A549 treated with ZK216348 at 1 μM for 4 hours (cell line): ENCODE data around the gene RNPS1. TPM values are rescaled to one million over a fixed set of nuclear protein-coding genes. Genes with fewer than 3 reads are reported as not detected.

Experiments used
- total RNA-seq: library from RNA; stranded (reverse); fragments of 200-300 nt; extraction: Qiagen RNA extraction; gene quantifications from 5 replicates; pipeline ENCODE4 v1.2.3, GENCODE V29; 2022; ENCODE audit warnings: low read depth

The RNPS1 gene, protein sequence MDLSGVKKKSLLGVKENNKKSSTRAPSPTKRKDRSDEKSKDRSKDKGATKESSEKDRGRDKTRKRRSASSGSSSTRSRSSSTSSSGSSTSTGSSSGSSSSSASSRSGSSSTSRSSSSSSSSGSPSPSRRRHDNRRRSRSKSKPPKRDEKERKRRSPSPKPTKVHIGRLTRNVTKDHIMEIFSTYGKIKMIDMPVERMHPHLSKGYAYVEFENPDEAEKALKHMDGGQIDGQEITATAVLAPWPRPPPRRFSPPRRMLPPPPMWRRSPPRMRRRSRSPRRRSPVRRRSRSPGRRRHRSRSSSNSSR
- 254 to 289 TPM (median 260 TPM) in 5 replicates for total RNA-seq

DNA sequence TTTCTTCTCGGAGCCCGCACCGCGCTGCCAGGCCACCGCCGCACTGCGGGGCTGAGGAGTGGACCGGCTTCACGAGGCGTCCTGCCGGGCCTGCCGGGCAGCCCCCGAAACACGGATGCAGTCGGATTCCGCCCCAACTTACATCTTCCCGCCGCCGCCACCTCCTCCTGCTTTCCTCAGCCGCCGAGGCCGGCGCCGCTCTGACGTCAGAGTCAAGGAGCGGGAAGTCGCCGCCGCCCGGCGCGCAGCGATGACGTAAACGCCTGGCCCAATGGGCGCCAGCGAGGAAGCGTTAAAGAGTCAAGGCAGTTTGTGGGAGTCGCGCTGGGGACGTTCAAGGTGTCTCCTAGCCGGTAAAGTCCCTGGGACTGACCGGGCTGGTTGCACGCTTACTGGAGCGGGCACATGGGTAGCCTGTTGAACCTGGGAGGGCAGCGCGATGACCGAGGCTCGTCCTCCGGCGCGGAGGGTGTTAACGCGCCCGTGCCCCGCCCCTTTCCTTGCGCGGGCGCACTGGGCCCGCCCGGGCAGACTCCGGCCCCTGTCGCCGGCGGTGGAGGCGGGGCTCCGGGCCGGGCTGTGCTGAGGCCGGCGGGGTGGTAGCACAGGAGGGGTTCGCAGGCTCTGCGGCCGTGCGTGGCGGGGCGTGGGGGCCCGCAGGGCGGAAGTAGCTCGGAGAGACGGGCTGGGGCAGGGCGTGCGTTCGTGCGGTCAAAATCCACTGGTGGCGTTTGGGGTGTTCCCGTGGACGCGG lies at the start of gene RNPS1:
Gene RNPS1, minus strand, starts transcription at position 214 of the 754 bp plus-strand sequence. CDS start 3,483 bp downstream, outside the sequence.

GRCh38 chr16:2251296-2252111 lies 16.4 kb downstream of the RNPS1 start, which contains the start of gene ECI1:
ECI1 (minus strand) TSS chr16:2251587; CDS start chr16:2251566, 21 bp downstream.

GRCh38 chr16:2236337-2237101 lies 31.4 kb downstream of the RNPS1 start, which contains the start of gene DNASE1L2:
DNASE1L2 (plus strand) TSS chr16:2236444; CDS start chr16:2236817, 373 bp downstream.

DNA sequence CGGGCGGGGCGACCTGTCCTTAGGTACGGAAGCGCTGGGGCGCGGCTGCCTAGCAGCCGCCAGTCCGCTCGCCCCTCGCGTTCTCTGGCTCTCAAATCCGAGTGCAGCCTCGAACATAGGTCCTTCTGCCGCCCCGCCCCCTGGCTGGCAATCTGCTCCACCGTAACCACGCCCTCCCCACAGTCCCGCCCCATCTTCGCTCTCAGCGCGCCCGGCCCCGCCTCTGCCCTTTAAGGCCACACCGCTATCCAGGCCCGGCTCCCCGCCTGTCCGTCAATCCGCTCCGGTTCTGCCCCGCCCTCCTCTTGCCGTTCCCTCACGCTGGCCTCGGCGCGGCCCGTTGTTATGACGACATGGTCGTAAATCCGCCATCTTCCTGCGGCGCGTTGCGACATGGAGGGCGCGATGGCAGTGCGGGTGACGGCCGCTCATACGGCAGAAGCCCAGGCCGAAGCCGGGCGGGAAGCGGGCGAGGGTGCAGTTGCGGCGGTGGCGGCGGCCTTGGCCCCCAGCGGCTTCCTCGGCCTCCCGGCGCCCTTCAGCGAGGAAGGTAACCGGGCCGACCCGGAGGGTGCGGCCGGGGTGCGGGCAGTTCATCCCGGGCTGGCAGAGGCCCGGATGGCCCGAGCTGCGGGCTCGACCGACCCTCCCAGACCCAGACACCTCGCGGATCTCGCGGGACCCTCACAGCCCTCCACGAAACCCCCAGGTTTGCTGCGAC lies 44.5 kb downstream of the RNPS1 start, which contains the start of gene E4F1:
Gene E4F1, plus strand, starts transcription at position 371 of the 721 bp plus-strand sequence. Its CDS starts 23 bp downstream, at position 394.

GRCh38 chr16:2214719-2214968 lies 53.3 kb downstream of the RNPS1 start, which contains the start of gene PGP:
PGP (minus strand) TSS chr16:2214840; CDS start chr16:2214777, 63 bp downstream.

GRCh38 chr16:2210386-2211365 lies 57.2 kb downstream of the RNPS1 start, which contains the start of gene BRICD5:
BRICD5 (minus strand) TSS chr16:2210863; CDS start chr16:2210833, 30 bp downstream.

DNA sequence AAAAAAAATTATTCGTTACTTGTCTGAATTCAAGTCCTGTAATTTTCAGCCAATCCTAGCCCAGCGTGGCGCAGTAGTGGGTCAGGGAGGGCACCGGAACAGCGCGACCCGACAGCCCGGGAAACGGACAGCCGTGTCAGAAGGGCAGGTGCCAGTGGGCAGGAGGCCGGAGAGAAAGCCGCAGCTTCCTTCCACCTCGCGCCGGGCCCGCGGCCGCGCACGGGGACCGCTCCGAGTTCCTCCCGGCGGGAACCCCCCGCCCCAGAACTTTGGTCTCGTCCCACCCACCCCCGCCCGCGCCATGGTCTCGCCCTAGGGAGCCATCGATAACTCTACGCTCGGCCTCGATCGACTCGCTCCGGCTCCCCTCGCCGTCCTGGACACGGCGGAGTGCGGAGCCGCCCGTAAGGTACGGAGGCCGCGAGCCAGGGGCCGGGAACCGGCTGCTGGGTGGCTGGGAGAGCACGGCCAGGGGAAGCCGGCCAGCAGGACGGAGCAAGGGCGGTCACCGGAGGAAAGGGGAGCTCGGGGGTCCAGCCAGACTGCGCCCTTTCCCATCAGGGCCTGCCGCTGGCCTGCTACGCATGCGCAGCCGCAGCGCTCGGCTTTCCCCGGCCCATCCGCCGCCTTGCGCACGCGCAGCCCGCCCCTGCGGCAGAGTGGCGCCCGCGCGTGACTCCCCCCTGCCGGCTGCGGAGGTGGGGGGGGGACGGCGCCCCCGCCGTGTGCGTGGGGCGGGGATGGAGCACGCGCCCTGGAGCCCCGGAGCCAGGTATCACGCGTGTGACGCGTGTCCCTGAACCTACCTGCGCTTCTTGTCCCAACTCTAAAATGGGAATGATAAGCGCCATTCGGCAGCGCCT lies 62.6 kb downstream of the RNPS1 start, which contains the start of gene MLST8:
Gene MLST8, plus strand, starts transcription at position 351 of the 863 bp plus-strand sequence. CDS start 632 bp downstream, outside the sequence.

Other genes starting within 250 kb of the RNPS1 start
- gene NPW, start 248.3 kb downstream of the RNPS1 start, total RNA-seq: 0.65 to 1.6 TPM (median 1.1 TPM) in 4 of 5 replicates, not detected in the other
- 32.5 to 64.5 TPM (median 58.3 TPM) in 5 replicates for gene NHERF2, start 241.2 kb downstream of the RNPS1 start, total RNA-seq
- gene NTHL1, start 220.3 kb downstream of the RNPS1 start, total RNA-seq: 30.3 to 50.9 TPM (median 43.8 TPM) in 5 replicates
- 27.2 to 50.2 TPM (median 37.1 TPM) in 5 replicates for gene TSC2, start 220.1 kb downstream of the RNPS1 start, total RNA-seq
- 27.4 to 65.1 TPM (median 52.5 TPM) in 5 replicates for gene PKD1, start 132.2 kb downstream of the RNPS1 start, total RNA-seq
- 3.0 to 4.2 TPM (median 3.6 TPM) in 5 replicates for gene RAB26, start 119.5 kb downstream of the RNPS1 start, total RNA-seq
- 26.8 to 66.2 TPM (median 54.0 TPM) in 5 replicates for gene TRAF7, start 112.3 kb downstream of the RNPS1 start, total RNA-seq
- gene CASKIN1, start 71.5 kb downstream of the RNPS1 start, total RNA-seq: 0.29 to 1.5 TPM (median 0.56 TPM) in 5 replicates
- gene MLST8, start 62.7 kb downstream of the RNPS1 start, total RNA-seq: 33.6 to 52.3 TPM (median 51.7 TPM) in 5 replicates
- 2.8 to 6.7 TPM (median 5.2 TPM) in 5 replicates for gene BRICD5, start 57.3 kb downstream of the RNPS1 start, total RNA-seq
- 14.5 to 39.0 TPM (median 37.6 TPM) in 5 replicates for gene PGP, start 53.3 kb downstream of the RNPS1 start, total RNA-seq
- 11.9 to 30.7 TPM (median 24.8 TPM) in 5 replicates for gene E4F1, start 44.5 kb downstream of the RNPS1 start, total RNA-seq
- gene DNASE1L2, start 31.7 kb downstream of the RNPS1 start, total RNA-seq: 0.75 to 2.1 TPM (median 1.6 TPM) in 5 replicates
- 41.0 to 92.8 TPM (median 86.3 TPM) in 5 replicates for gene ECI1, start 16.5 kb downstream of the RNPS1 start, total RNA-seq
- 13.8 to 23.1 TPM (median 19.7 TPM) in 5 replicates for gene ABCA3, start 72.6 kb upstream of the RNPS1 start, total RNA-seq
- gene CCNF, start 161.3 kb upstream of the RNPS1 start, total RNA-seq: 16.8 to 24.3 TPM (median 23.8 TPM) in 5 replicates
- 12.6 to 24.4 TPM (median 21.2 TPM) in 5 replicates for gene TEDC2, start 192.0 kb upstream of the RNPS1 start, total RNA-seq
- gene NTN3, start 203.2 kb upstream of the RNPS1 start, total RNA-seq: 0.12 TPM in 1 of 5 replicates, not detected in the others
- 5.1 to 8.9 TPM (median 8.5 TPM) in 5 replicates for gene TBC1D24, start 207.0 kb upstream of the RNPS1 start, total RNA-seq
- 125 to 283 TPM (median 245 TPM) in 5 replicates for gene ATP6V0C, start 245.8 kb upstream of the RNPS1 start, total RNA-seq